Activated CD8-positive, alpha-beta memory T cell treated with anti-CD3 and anti-CD28 coated beads, Interleukin-2, amount 10 ng/mL, durations not matched to agents 7 days and 5 days (primary cell): Measurements from ENCODE around the gene MMP10. TPM values are rescaled to one million over a fixed set of nuclear protein-coding genes. Genes with fewer than 3 reads are reported as not detected.

Source experiments
- ATAC-seq: fragments of 150-1000 bp; cut with Tn5 transposase; one replicate; pipeline ENCODE4 v1.10.0; 2021; ENCODE audit warnings: moderate library complexity
- CTCF ChIA-PET: fragments of 350-600 bp; sonication (Branson Sonifier 250); formaldehyde crosslinking; loops from one replicate; lab custom pipeline; 2021; ENCODE audit warnings: antibody characterized with exemption; lab: Charles Lee
- DNase-seq: peaks from one replicate; pipeline ENCODE4 v3.0.0-alpha.2; 2020
- H3K27ac Mint-ChIP-seq: one replicate; pipeline ENCODE4 v1.8.0; 2021; ENCODE audit warnings: mild to moderate bottlenecking, mixed read lengths
- H3K27me3 Mint-ChIP-seq: one replicate; pipeline ENCODE4 v1.8.0; 2021; ENCODE audit warnings: mixed read lengths
- H3K36me3 Mint-ChIP-seq: one replicate; pipeline ENCODE4 v1.8.0; 2021; ENCODE audit warnings: mild to moderate bottlenecking, mixed read lengths
- H3K4me1 Mint-ChIP-seq: one replicate; pipeline ENCODE4 v1.8.0; 2021; ENCODE audit warnings: mixed read lengths
- H3K4me3 Mint-ChIP-seq: one replicate; pipeline ENCODE4 v1.8.0; 2021; ENCODE audit warnings: mild to moderate bottlenecking, moderate library complexity, mixed read lengths
- H3K9me3 Mint-ChIP-seq: one replicate; pipeline ENCODE4 v1.8.0; 2022; ENCODE audit warnings: low read depth, mixed read lengths
- total RNA-seq, 2 experiments: library from RNA; stranded (reverse); gene quantifications; one replicate each; pipeline ENCODE4 v1.2.3, GENCODE V29; 2021

Gene MMP10
- total RNA-seq, result under 1 TPM in 1 of 2 experiments, not detected in 1; 0.33 TPM

DNA sequence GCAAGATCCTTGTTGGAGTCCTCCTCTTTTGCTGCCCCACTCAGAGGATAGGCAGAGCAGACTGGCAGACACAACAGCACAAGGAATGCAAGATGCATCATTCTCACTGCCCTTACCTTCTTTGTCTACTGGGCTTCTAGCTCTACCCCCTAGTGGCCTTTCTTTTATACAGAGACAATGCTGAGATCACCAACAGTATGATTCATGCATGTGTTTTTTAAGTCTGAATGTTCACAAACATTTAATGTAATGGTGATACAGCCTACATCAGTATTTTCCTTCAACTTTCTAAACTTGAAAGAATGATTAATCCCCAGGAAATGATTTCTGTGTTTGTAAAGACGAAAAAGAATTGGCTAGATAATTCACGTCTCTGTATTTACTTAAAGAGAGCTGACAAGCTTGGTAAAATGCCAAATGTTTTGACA is at the start of gene MMP10:
Gene MMP10, minus strand, starts transcription at position 138 of the 428 bp plus-strand sequence. Its CDS starts 37 bp downstream, at position 101.
- Mint-ChIP-seq H3K27me3 (peaks cover 21% of the 10 kb centered on the region), H3K4me3 (no peak within 1 kb of the TSS), H3K4me1 (no peaks in the 10 kb centered on the region)

DNA sequence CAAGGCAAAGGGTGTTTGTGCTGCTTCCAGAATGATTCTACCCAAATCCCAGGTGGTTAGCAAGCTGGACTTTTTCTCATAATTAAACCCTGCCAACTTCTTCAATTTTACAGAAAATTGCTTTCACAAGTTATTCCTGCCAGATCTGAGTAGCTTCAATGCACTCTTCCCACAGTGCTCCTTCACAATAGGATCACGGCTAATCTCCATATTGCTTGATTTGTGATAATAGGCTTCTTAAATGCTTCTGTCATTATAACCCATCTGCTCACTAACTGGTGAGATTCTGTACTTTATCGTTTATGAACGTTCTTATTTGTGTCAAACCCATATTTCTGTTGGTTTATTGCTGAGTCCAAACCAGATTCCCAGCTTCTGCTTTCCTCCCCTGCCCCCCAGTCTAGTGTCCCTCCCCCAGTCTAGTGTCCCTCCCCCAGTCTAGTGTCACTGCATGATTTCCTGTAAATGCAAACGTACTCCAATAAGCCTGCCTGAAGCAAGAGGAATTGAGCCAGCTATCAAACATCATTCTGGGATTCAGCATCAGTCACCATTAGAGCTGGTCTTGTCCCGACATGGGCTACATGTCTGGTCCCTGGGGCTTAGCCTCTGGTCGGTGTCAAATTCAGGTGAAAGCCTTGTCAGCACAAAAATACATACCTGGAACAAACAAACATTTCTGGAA is 49.0 kb upstream of the MMP10 start:
- Mint-ChIP-seq H3K9me3 (no peaks in the 10 kb centered on the region), H3K27ac (no peak overlapping the region)

More for the DNA sequence above, at the start of gene MMP10:
- ATAC-seq, result no peak
- no peak for DNase-seq
- H3K36me3 Mint-ChIP-seq, result no peaks in the 10 kb centered on the region
- CTCF ChIA-PET, result no interaction called here
- no peaks in the 10 kb centered on the region for H3K9me3 Mint-ChIP-seq
- no peak within 1 kb of the TSS for H3K27ac Mint-ChIP-seq

DNA sequence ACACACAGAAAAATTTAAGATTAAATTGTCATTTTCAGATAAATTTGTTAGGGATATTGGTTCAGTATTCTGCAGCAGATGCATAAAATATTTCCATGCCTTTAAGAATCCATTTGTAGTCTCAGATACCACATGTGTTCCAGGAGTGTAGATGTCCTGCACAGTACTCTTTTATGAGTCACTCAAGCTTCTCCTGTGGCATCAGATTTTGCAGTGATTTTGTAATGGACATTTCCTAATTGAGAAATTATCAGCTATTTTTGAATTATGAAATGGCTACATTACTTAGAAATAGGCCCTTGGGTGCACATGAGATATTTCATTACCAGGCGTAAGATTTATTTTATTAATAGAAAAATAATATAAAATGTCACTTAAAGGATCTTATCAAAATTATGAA is 44.1 kb upstream of the MMP10 start:
- CTCF ChIA-PET, result no interaction called here
- no peak overlapping the region for H3K27ac Mint-ChIP-seq
- no peaks in the 10 kb centered on the region for H3K9me3 Mint-ChIP-seq
- no peak for DNase-seq
- no peaks in the 10 kb centered on the region for H3K27me3 Mint-ChIP-seq
- H3K4me3 Mint-ChIP-seq, result no peak overlapping the region
- no peak for ATAC-seq
- no peaks in the 10 kb centered on the region for H3K36me3 Mint-ChIP-seq
- H3K4me1 Mint-ChIP-seq, result no peaks in the 10 kb centered on the region

More for the DNA sequence above, 49.0 kb upstream of the MMP10 start:
- no peak for DNase-seq
- no peaks in the 10 kb centered on the region for H3K4me1 Mint-ChIP-seq
- ATAC-seq, result no peak
- peaks cover 27% of the 10 kb centered on the region for H3K27me3 Mint-ChIP-seq
- CTCF ChIA-PET, result no interaction called here
- no peak overlapping the region for H3K4me3 Mint-ChIP-seq
- no peaks in the 10 kb centered on the region for H3K36me3 Mint-ChIP-seq

- ATAC-seq, result no peak
- DNase-seq, result no peak
- Mint-ChIP-seq H3K4me1 (no peaks in the 10 kb centered on the region), H3K4me3 (no peak overlapping the region), H3K9me3 (no peaks in the 10 kb centered on the region), H3K36me3 (no peaks in the 10 kb centered on the region), H3K27ac (no peak overlapping the region), H3K27me3 (no peaks in the 10 kb centered on the region)
- CTCF ChIA-PET, result interaction anchor here (0.6 kb wide), 1 partner anchor 95 kb away, joined by 4 read pairs; no protein-coding TSS in a partner anchor
Measured at GRCh38 chr11:102819491-102819890, 39.1 kb upstream of the MMP10 start.

DNA sequence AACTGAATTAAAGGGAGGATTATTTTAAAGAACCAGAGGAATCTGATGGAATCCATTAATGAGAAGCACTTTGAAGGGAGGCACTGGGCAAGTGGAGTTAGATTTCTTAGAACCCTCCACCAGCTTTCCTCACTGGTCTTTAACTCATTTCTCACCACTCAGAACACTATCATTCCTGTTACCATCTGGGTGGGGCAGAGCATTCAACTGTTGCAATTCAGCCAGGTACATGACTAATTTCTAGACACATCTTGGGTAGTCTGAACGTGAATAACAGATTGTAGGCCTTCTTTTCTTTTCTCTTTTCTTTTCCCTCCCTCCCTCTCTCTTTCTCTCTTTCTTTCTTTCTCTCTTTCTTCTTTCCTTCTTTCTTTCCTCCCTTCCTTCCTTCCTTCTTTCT is 33.1 kb upstream of the MMP10 start:
- no peak for DNase-seq
- CTCF ChIA-PET, result no interaction called here
- Mint-ChIP-seq H3K4me3 (no peak overlapping the region), H3K27me3 (peaks cover 9% of the 10 kb centered on the region), H3K4me1 (no peaks in the 10 kb centered on the region), H3K27ac (no peak overlapping the region), H3K36me3 (no peaks in the 10 kb centered on the region), H3K9me3 (no peaks in the 10 kb centered on the region)
- ATAC-seq, result no peak

GRCh38 chr11:102812188-102812587 is 31.8 kb upstream of the MMP10 start:
- DNase-seq (no peak), ATAC-seq (no peak)
- Mint-ChIP-seq H3K9me3 (no peaks in the 10 kb centered on the region), H3K36me3 (no peaks in the 10 kb centered on the region), H3K27ac (no peak overlapping the region), H3K27me3 (peaks cover 9% of the 10 kb centered on the region), H3K4me3 (no peak overlapping the region), H3K4me1 (no peaks in the 10 kb centered on the region)
- CTCF ChIA-PET, result no interaction called here

GRCh38 chr11:102810950-102811660 is 30.7 kb upstream of the MMP10 start:
- CTCF ChIA-PET, result no interaction called here
- H3K27ac Mint-ChIP-seq, result no peak overlapping the region
- no peaks in the 10 kb centered on the region for H3K9me3 Mint-ChIP-seq
- H3K36me3 Mint-ChIP-seq, result no peaks in the 10 kb centered on the region
- H3K4me1 Mint-ChIP-seq, result no peaks in the 10 kb centered on the region
- no peak overlapping the region for H3K4me3 Mint-ChIP-seq
- DNase-seq (no peak), ATAC-seq (no peak)
- H3K27me3 Mint-ChIP-seq, result peaks cover 9% of the 10 kb centered on the region

DNA sequence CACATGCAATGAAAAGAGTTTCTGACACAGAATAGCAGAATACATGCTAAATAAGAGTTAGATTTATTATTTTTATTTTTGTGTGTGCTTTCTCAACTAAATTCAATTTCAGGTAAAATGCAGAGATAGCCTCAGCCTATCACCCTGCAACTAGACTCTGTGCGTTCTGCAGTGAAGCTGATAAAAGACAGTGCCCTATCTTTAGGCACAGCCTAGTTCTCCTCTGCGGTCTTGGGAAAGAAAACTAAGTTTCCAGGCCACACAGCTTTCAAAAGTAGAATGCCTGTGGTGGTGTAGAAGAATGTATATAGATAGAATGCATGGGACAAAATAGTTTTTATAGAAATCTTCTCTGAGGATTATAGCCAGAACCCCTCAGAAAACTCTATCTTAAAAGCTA is 29.5 kb upstream of the MMP10 start:
- Mint-ChIP-seq H3K36me3 (no peaks in the 10 kb centered on the region), H3K4me3 (no peak overlapping the region), H3K27ac (no peak overlapping the region), H3K27me3 (peaks cover 11% of the 10 kb centered on the region), H3K9me3 (no peaks in the 10 kb centered on the region), H3K4me1 (no peaks in the 10 kb centered on the region)
- ATAC-seq (no peak), DNase-seq (no peak)
- CTCF ChIA-PET, result no interaction called here

DNA sequence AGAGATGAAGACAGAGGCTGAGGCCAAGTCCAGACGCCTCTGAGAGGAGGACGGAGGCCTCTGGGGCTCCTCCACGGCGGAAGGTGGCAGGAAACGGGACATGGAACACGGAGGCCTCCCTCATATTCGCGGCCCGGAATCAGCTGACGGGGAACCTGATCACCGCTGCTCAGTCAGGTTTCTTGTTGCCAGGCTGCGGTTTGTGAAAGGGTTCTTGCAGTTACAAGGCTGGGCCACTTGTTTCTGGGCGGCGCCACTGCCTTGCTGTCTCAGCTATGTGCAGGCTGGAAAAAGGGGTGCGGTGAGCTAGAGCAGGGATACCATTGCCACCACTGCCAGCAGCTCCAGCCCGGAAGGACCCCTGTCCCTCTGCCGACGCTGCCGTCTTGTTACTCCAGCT is 27.5 kb upstream of the MMP10 start:
- DNase-seq (no peak), ATAC-seq (peak; percentile 47)
- H3K4me3 Mint-ChIP-seq, result no peak overlapping the region
- CTCF ChIA-PET, result no interaction called here
- H3K36me3 Mint-ChIP-seq, result no peaks in the 10 kb centered on the region
- H3K9me3 Mint-ChIP-seq, result no peaks in the 10 kb centered on the region
- H3K4me1 Mint-ChIP-seq, result no peaks in the 10 kb centered on the region
- H3K27me3 Mint-ChIP-seq, result peaks cover 13% of the 10 kb centered on the region
- H3K27ac Mint-ChIP-seq, result no peak overlapping the region

DNA sequence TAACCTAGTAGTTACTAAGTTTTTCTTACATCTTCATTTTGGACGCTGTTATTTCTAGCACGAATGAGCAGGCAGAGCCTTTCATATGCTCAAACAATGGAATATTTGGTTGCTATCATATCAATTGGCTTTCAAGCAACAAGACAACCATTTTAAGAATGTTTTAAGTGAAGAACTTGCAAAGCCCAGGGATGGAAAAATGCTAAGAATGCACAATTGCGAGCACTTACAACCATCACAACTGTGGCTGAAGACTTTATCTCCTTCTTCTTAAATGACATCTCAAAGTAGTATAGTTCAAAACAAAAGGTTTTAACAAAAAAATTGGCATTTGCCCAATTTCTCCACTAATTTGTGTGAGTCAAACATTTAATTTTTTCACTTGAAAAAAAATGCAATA is 25.9 kb upstream of the MMP10 start:
- H3K9me3 Mint-ChIP-seq, result no peaks in the 10 kb centered on the region
- DNase-seq (no peak), ATAC-seq (no peak)
- CTCF ChIA-PET, result no interaction called here
- no peak overlapping the region for H3K27ac Mint-ChIP-seq
- no peaks in the 10 kb centered on the region for H3K36me3 Mint-ChIP-seq
- no peak overlapping the region for H3K4me3 Mint-ChIP-seq
- H3K4me1 Mint-ChIP-seq, result no peaks in the 10 kb centered on the region
- H3K27me3 Mint-ChIP-seq, result peaks cover 13% of the 10 kb centered on the region

GRCh38 chr11:102802341-102802740 is 21.9 kb upstream of the MMP10 start:
- Mint-ChIP-seq H3K4me1 (no peaks in the 10 kb centered on the region), H3K27ac (no peak overlapping the region), H3K36me3 (no peaks in the 10 kb centered on the region), H3K9me3 (no peaks in the 10 kb centered on the region), H3K4me3 (no peak overlapping the region), H3K27me3 (peaks cover 7% of the 10 kb centered on the region)
- ATAC-seq (no peak), DNase-seq (no peak)
- CTCF ChIA-PET, result no interaction called here

GRCh38 chr11:102800767-102801166 is 20.3 kb upstream of the MMP10 start:
- Mint-ChIP-seq H3K4me3 (no peak overlapping the region), H3K4me1 (no peaks in the 10 kb centered on the region), H3K27ac (no peak overlapping the region), H3K27me3 (peaks cover 6% of the 10 kb centered on the region), H3K9me3 (no peaks in the 10 kb centered on the region), H3K36me3 (no peaks in the 10 kb centered on the region)
- DNase-seq (no peak), ATAC-seq (no peak)
- CTCF ChIA-PET, result no interaction called here

DNA sequence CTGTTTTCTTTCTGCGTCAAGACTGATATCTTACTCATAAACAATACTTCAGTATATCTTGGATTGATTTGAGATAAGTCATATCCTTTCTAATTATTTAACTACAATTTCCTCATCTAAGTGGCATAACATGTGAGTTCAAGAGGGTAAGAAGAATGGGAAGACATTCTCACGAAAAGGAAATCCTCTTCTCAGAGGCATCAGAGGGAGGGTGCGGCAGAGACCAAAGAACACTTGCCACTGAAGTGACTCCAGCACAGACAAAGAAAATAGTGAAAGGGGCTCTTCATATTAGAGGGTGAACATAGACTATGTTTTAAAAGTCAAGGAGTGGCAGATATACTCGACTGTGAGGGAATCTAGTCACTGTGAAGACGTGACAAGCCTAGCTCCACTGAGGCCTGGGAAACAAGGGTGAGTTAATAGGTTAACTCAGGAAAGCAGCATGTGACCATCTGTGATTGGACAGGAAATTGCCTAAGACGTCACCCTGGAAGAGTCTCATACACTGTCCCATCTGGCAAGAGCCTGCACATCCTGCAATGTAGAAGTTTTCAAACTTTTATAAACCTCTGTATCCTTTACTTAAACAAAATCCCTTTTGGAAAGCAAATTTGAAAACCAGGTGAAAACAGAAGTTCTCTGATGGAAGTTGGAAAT is 19.4 kb upstream of the MMP10 start:
- H3K36me3 Mint-ChIP-seq, result no peaks in the 10 kb centered on the region
- no peaks in the 10 kb centered on the region for H3K9me3 Mint-ChIP-seq
- H3K4me1 Mint-ChIP-seq, result no peaks in the 10 kb centered on the region
- CTCF ChIA-PET, result no interaction called here
- H3K27me3 Mint-ChIP-seq, result peaks cover 5% of the 10 kb centered on the region
- H3K27ac Mint-ChIP-seq, result no peak overlapping the region
- ATAC-seq (no peak), DNase-seq (no peak)
- no peak overlapping the region for H3K4me3 Mint-ChIP-seq
